EH (cell line): Measurements from ENCODE around the gene TMEM150B.

Experiments
- DNase-seq: peaks from one replicate; pipeline ENCODE4 v3.0.0-alpha.2; 2015; ENCODE audit warnings: low read depth

TMEM150B gene

DNA sequence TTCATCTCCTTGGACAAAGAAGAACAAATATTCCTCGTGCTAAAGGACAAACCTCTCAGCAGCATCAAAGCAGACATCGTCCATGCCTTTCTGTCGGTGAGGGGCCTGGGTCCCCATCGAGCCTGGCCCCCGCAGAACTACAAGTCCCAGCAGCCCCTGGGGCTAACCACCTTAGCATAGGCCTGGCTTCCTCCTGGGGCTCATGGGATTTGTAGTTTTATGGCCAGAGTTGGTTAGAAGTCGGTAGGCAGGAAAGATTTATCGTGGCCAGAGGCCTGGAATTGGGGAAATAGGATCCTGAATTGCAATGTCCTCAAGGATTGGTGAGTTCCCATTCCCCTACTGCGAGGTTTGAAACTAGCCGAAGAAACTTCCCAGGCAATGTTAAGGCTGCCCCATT lies 19.6 kb downstream of the TMEM150B start:
- peak; percentile 41 for DNase-seq

DNA sequence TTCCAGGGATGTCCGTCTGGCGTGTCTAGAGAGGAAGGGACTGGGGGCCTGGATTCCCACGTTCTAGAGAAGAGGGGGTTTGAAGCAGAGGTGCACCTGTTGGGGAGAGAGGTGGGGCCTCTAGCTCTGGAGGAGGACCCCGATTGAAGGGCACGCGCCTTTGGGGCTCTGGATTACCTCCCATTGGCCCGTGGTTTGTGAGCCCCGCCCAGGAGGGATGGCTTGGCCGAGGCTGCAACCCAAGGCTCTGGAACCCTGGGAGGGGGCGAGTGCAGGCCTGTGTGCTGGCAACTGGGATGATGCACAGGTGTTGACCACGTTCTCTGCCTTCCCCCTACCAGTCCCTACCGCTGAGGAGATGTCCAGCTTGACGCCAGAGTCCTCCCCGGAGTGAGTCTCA lies 20.2 kb downstream of the TMEM150B start:
- DNase-seq: no peak

DNA sequence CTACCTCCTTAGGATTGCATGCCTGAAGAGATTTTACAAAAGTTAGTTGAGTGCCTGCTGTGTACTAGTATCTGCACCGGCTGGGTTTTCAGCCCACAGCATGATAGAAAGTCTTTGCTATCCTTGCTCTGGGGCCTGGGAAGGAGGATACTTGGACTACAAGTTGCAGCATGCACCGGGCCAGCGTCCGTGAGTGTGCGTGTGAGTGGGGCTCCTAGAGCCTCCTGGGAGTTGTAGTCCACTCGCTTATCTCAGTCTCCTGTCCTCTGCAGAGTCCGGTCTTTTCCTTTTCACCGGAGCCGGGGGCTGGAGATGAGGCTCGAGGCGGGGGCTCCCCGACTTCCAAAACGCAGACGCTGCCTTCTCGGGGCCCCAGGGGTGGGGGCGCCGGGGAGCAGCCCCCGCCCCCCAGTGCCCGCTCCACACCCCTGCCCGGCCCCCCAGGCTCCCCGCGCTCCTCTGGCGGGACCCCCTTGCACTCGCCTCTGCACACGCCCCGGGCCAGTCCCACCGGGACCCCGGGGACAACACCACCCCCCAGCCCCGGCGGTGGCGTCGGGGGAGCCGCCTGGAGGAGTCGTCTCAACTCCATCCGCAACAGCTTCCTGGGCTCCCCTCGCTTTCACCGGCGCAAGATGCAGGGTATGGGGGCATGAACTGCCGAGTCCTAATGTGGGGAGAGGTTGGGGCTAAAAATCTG lies 20.7 kb downstream of the TMEM150B start:
- peak; percentile 41 for DNase-seq

DNA sequence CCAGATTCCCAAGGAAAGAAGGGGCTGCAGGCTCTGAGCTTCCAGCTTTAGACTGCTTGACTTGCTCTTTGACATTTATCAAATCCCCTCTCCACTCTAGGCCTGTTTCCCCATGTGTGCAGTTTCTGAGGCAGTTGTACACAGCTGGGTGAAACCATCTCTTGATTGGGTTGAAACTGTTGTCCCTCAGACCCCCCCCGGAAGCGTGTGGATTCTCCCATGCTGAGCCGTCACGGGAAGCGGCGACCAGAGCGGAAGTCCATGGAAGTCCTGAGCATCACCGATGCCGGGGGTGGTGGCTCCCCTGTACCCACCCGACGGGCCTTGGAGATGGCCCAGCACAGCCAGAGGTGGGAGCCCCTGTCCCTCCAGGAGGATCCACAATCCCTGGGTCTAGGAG lies 21.7 kb downstream of the TMEM150B start:
- no peak for DNase-seq

DNA sequence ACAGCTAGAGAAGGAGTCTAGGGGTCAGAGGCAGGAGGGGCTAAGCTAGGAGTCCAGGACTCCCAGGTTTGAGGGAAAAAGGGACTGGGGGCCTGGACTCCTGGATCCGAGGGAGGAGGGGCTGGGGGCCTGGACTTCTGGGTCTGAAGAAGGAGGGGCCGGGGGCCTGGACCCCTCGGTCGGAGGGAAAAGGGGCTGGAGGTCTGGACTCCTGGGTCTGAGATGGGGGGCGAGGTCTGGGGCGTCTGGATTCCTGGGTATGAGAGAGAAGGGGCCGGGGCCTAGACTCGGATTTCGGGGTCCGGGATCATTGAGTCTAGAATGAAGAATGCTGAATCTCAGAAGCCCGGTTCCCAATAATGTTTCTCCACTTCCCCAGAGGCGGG lies 22.8 kb downstream of the TMEM150B start:
- no peak for DNase-seq

DNA sequence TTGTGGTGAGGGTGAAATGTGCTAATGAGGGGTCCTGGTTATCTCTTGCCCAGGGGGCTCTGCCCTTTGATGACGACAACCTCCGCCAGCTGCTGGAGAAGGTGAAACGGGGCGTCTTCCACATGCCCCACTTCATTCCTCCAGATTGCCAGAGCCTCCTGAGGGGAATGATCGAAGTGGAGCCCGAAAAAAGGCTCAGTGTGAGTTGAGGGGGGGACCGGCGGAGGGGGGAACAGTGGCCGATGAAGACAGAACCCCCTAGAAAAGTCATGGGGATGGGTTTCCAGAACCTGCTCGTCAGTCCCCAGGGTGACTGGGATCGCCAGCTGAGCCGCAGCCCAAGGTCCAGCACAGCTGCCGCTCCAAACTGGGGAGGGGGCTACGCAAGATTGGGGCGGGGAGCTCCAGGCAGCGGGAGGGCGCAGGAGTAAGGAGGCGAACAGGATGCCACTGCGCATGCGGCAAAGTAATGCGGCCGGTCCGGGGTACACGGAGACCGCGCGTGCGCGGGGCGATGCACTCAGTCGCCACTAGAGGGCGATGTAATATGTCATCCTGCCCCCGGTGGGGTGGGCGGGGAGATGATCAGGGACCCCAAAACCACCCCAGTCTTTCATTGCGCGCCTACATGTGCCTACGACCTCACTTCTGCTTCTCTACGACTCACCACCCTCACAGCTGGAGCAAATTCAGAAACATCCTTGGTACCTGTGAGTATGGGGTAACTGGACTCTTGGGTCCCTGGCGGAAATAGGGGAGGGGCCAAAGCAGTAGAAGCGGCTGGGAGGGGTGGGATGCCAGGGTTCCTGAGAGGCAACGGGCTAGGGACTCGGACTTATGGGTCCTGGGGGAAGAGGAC lies 23.5 kb downstream of the TMEM150B start:
- peak; percentile 75 for DNase-seq

DNA sequence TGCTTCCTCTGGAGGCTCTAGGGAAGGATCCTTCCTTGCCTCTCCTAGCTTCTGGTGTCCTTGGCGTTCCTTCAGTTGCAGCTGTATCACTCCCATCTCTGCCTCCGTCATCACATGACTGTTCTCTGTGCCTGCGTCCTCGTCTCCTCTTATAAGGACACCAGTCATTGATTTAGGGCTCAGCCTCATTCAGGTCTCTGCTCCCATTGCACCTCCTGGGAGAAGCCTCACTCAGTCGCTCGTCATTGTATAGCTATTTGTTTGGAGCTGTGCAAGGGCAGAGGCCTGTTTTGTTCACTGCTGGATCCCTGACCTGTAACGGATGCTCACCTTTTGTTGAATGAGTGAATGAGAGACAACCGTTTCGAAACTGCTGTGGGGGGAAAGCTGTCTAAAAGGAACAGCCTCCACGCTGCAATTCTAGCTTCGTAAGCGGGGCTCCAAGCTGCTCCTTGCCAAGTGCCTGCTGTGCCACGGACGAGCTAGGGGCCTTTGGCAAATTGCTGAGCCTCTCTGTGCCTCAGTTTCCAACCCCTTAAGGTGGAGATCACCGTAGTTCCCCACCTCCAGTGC lies 24.2 kb downstream of the TMEM150B start:
- DNase-seq: no peak

DNA sequence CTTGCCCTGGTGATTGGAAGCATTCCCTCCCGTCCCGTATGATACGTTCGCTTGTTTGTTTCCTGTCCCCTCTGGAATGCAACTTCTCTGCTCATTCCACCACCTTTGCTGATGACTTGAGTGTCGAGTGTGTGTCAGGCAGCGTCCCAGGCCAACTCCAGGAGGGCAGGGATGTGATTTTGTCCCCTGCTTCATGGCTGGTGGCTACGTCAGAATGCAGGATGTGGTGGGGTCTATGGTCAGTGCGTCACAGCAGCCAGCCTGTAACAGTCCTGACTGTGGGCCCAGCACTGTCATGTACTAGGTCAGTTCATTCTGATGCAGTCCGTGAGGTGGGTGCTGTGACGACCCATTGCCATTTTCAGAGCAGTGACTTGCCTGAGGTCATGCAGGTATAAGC lies 25.1 kb downstream of the TMEM150B start:
- DNase-seq: no peak

DNA sequence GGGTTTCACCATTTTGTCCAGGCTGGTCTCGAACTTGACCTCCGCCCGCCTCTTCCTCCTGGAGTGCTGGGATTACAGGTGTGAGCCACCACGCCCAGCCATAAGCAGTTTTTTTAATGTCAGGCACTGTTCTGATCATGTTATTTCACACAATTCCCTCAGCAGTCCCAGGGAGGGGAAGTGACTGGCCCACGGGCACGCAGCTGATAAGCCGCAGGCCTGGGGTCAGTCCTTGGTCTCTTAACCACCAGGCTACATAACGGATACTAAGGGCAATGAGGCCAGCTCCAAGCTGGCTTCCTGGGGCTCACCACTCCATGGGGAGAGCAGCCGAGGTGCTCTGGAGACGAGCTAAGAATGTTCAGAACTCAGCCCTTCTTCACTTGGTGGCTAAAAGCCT lies 27.9 kb downstream of the TMEM150B start:
- DNase-seq: no peak

DNA sequence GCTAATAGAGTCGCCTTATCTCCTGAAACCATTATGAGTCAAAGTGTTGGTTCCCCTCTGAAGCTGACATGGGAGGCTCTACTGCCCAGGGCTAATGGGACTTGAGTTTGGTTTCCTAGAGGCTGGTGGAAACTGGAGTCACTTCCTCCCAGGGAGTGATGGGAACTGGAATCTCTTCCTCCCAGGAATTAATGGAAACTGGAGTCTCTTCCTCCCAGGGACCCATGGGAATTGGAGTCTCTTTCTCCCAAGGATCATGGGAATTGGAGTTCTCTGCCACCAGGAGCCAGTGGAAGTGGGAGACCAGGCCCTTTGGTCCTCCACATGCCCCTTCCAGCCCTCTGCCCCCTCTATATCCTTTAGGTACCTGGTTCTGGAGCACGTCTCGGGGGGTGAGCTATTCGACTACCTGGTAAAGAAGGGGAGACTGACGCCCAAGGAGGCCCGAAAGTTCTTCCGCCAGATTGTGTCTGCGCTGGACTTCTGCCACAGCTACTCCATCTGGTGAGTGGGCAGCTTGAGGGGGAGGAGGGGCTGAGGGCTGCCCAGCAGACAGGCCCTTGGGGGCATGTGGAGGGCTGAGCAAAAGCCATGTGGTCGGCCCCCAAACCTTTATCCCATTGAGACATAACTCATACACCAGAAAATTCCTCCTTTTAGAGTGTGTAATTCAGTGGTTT lies 35.9 kb downstream of the TMEM150B start:
- peak; percentile 40 for DNase-seq

DNA sequence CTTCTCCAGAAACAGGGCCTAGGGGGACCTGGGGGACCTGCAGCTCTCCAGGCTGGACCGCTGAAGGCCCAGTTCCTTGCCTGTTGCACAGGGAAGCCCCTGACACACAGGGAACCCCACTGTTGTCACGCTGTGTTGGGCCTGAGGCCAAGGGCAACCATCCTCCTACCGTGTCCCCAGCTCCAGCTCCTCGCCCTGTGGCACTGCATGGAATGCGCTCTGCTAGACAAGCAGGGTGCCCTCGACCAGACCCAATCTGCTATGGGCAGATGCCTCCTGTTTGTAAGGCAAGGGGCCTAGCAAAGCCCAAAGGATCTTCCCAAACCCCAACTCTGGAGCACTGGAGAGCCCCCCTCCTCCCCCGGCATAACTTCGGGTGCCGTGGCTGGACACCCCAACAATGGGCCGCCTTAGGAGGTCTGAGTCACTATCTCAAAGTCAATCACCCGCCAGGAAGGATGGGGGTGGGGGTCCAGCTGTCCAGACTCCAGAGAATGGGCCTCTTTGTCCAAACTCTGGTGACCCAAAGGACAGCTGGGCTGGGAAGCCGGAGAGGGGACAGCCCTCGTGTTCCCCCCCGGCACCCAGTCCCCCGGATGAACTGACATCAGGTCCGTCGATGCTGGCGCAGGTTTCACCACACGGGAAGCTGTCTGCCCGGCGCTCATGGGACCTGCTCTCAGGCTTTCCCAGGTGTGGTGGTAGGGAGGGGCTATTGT lies 37.6 kb downstream of the TMEM150B start:
- DNase-seq: no peak

DNA sequence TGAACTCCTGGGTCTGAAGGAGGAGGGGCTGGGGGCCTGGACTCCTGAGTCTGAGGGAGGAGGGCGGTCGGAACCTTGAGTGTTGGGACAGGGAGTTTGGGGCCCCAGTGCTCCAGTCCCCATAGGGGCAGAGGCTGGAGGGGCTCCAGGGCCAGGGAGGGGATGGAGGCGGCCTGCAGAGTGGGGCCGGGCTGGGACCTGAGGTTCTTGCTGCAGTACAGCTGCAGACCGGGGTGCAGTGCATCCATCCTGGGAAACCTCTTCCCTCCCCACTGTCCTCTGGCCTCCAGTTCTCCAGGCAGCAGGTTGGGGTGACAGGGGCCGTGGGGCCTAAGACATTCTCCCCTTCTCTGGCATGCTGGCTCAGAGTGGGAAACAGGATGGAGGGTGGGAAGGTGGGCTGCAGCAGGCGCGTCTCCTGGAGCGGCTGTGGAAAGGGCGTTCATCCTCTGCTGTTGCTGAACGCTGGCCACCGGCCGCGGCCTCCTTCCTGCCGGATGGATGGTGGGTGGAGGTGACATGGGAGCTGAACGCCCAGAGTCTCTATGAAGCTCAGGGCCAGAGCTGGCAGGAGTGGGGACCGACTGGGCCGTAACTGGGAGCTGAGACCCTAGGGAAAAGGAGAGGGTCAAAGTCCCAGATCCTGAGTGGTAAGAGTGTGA lies 39.8 kb downstream of the TMEM150B start:
- peak; percentile 20 for DNase-seq

DNA sequence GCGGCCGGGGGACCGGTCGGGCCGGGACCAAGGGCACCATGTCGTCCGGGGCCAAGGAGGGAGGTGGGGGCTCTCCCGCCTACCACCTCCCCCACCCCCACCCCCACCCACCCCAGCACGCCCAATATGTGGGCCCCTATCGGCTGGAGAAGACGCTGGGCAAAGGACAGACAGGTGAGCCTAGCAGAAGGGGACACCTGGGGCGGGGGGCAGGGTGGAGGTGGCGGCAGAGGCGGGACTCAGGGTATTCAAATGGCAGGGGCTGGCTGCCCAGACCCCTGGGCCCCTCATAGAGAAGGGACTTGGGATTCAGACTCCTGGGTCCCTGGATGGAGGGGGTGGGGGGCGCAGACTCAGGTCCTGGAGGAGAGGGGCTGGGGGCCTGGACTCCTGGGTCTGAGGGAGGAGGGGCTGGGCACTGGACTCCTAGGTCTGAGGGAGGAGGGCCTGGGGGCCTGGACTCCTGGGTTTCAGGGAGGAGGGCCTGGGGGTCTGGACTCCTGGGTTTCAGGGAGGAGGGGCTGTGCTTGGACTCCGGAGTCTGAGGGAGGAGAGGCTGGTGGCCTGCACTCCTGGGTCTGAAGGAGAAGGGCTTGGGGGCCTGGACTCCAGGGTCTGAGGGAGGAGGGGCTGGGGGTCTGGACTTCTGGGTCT lies 40.6 kb downstream of the TMEM150B start:
- DNase-seq: no peak

DNA sequence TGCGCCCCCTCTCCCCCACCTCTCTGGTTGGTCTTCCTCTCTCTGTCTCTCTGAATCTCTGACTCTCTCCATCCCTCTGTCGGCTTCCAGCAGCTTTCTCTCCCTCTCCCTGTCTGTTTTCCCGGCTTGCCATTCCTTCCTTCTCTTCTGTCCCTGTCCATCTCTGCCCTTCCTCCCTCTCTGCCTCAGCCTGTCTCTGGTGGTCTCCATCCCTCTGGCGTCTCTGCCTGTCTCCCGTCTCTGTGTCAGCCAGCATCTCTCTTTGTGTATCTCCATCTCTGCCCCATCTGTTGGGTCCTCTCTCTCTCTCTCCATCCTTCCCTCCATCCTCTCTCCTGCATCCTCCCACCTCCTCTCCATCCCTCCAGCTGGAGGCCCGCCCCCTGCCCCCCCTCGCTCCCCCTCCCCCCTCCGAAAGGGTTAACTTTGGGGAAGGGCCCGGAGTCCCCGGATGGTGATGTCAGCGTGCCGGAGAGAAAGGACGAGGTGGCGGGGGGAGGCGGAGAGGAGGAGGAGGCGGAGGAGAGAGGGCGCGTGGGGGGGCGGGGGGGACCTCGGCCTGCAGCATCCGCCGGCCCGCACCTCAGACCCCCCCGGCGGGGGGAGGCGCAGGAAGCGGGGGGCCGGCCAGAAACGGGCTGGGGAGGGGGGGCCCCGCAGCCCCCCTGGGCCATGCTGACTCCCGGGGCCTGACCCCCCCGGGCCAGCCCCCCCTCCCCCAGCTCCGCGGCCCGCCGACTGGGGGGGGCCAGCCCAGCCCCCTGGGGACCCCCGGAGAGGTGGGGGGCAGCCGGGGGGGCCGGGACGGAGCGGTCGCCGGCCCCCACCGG lies 41.4 kb downstream of the TMEM150B start, which contains the start of gene BRSK1:
TSS of gene BRSK1 (plus strand) at position 450 of the 830 bp plus-strand sequence. CDS start 446 bp downstream, outside the sequence.
- peak; percentile 81 for DNase-seq

DNA sequence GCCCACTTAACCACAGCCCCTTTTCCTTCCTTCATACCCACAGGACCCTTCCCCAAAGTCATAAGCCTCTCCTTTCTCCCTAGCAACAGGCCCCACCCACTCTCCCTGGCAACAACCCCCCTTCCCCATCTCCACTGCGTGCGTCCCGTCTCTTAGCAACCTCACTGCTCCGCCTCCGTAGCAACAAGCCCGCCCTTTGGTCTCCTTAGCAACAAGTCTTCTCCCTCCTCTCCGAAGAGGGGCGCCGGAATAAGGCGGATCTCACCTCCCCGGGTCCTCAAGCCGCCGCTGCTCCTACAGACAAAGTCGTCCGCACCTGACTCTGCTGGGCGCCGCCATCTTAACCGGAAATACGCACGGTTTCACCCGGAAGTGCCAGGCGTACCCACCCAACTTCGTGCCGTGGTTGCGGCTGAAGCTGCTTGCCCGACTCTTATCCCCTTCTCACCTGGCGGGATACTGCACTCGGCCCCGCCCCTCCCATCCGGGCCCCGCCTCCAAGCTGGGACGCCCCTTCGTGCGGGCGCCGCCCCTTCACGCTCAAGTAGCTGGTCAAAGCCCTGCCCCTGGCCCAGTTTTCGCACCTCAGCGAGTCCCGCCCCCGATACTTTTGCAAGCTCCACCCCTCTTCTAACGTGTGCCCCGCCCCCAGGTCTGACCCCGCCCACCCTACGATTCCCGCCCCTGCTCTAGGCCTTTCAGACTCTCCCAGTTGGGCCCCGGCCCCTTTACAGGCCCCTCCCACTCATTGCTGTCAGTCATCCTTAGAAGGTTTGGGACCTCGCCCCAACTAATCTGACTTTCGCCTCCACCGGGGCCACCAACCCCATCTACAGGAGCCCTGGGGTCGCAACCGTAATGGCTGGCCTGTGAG lies 45.1 kb downstream of the TMEM150B start, which contains the start of gene HSPBP1:
TSS of gene HSPBP1 (minus strand) at position 341 of the 874 bp plus-strand sequence. CDS start 502 bp downstream, outside the sequence.
- DNase-seq: peak; percentile 97

DNA sequence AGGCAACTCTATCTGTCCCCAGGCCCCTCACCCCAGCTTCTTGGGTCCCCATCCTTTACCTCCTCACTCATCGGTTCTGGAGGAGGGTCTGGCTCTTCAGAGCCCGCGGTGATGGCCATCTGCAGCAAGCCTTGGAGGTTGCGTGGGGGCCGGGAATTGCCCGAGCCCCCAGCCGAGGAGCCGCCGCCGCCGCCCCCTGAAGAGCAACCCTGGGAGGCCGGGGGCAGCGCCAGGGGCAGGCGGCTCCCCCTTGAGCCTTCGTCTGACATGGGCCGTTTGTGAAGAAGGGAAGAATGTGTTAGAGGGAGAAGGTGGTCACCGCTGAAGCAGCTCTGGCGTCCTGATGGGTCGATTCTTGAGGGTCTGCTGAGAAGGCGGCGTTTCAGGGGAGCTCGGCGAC lies 45.8 kb downstream of the TMEM150B start:
- DNase-seq: no peak

DNA sequence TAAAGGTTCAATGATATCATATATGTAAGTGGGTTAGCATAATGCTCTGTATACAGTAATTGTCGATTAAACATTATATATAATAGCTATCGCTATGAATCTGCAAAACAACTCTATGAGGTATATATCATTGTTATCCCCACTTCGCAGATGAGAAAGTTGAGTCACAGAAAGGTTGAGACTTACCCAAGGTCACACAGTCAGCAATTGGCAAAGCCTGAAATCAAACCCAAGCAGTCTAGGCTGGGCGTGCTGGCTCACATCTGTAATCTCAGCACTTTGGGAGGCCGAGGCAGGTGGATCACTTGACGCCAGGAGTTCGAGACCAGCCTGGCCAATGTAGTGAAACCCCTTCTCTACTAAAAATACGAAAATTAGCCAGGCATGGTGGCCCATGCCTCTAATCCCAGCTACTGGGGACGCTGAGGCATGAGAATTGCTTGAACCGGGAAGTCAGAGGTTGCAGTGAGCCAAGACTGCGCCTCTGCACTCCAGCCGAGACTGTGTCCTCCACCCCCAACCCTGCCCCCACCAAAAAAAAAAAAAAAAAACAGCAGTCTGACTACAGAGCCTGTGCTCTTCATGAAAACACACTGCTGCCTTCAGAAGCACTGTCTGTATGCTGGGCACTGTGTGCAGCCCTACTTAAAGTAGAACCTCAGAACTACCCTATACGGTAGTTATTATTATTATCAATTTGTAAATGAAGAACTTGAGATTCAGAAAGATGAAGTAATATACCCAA lies 46.6 kb downstream of the TMEM150B start:
- no peak for DNase-seq

DNA sequence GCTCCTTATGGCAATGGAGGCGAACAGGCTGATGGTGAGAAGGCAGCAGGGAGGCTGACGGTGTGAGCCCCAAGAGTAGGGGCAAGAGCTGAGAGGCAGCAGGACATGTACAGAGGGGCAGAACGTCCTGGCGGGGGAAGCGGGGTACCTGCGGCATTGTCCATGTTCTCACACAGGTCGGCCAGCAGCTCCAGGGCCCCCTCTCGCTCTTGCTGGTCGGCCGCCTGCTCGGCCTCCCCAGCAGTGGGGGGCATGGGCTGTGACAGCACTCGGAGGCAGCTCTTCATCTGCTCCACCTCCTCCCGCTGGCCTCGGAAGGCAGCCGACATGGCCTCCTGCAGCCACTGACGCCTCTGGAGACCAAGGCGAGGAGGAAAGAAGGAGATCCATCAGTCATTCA lies 47.6 kb downstream of the TMEM150B start:
- no peak for DNase-seq
